Caco-2 (cell line): Measurements from ENCODE around the gene TBCK. TPM values are rescaled to one million over a fixed set of nuclear protein-coding genes. Genes with fewer than 3 reads are reported as not detected.

ENCODE experiments used
- BruUV-seq: library from RNA; stranded (reverse); fragments of 400-500 nt; replicated peaks from 2 replicates; lab custom pipeline; 2021; lab: Mats Ljungman, UMichigan
- CTCF ChIA-PET: fragments of 300-600 bp; sonication (Branson Sonifier 250); formaldehyde crosslinking; loops from one replicate; lab custom pipeline; 2022; ENCODE audit warnings: antibody characterized with exemption; lab: Charles Lee
- POLR2A ChIA-PET: fragments of 300-600 bp; sonication (Branson Sonifier 250); formaldehyde crosslinking; loops from one replicate; lab custom pipeline; 2022; ENCODE audit warnings: antibody characterized with exemption; lab: Charles Lee
- DNase-seq, 2 experiments: peaks; one replicate each; pipeline versions ENCODE4 v3.0.0 to v3.0.0-alpha.2; 2020 to 2022
- H3K27me3 ChIP-seq: replicated peaks from 2 replicates; pipeline ENCODE4 v1.6.0; 2011; ENCODE audit warnings: low read length; ENCODE audit not compliant: control insufficient read depth, insufficient read depth
- H3K36me3 ChIP-seq: 2 replicates; pipeline ENCODE4 v1.5.1; 2011; ENCODE audit warnings: low read length; ENCODE audit not compliant: control insufficient read depth, insufficient read depth
- H3K4me1 ChIP-seq: fragments of 250-450 bp; sonication (Bioruptor Pico); 2 replicates; pipeline ENCODE4 v1.5.1; 2020; ENCODE audit warnings: mild to moderate bottlenecking
- H3K4me3 ChIP-seq: 2 replicates; pipeline ENCODE4 v1.5.1; 2011; ENCODE audit warnings: low read depth, mild to moderate bottlenecking, control low read depth, low read length
- H3K9me3 ChIP-seq: fragments of 250-450 bp; sonication (Bioruptor Pico); 2 replicates; pipeline ENCODE4 v1.5.1; 2020; ENCODE audit warnings: mild to moderate bottlenecking, moderate library complexity
- H3K27ac Mint-ChIP-seq: one replicate; pipeline ENCODE4 v1.8.0; 2022; ENCODE audit warnings: mixed read lengths; ENCODE audit not compliant: unreplicated experiment
- H3K27me3 Mint-ChIP-seq: one replicate; pipeline ENCODE4 v1.8.0; 2022; ENCODE audit warnings: mixed read lengths; ENCODE audit not compliant: insufficient read depth, unreplicated experiment
- H3K36me3 Mint-ChIP-seq: one replicate; pipeline ENCODE4 v1.8.0; 2022; ENCODE audit warnings: mild to moderate bottlenecking, mixed read lengths; ENCODE audit not compliant: insufficient read depth, unreplicated experiment
- H3K4me1 Mint-ChIP-seq: one replicate; pipeline ENCODE4 v1.8.0; 2022; ENCODE audit warnings: low read depth, mixed read lengths; ENCODE audit not compliant: unreplicated experiment
- H3K4me3 Mint-ChIP-seq: one replicate; pipeline ENCODE4 v1.8.0; 2022; ENCODE audit warnings: mild to moderate bottlenecking, moderate library complexity, mixed read lengths; ENCODE audit not compliant: unreplicated experiment
- H3K9me3 Mint-ChIP-seq: one replicate; pipeline ENCODE4 v1.8.0; 2022; ENCODE audit warnings: mixed read lengths; ENCODE audit not compliant: unreplicated experiment
- CTCF ChIP-seq, 2 experiments: fragments of 200-600 bp in 1 of 2; IDR thresholded peaks; 1 replicate in 1 of 2; 2 replicates in 1 of 2; pipeline versions ENCODE4 v1.5.1 to v1.8.0; 2011 to 2022; ENCODE audit warnings: antibody characterized with exemption in 1 of 2, control low read depth in 1 of 2, inconsistent platforms in 1 of 2, low read depth in 1 of 2, low read length in 1 of 2, mild to moderate bottlenecking in 1 of 2, moderate library complexity in 1 of 2; ENCODE audit not compliant: insufficient read depth in 1 of 2, severe bottlenecking in 1 of 2, unreplicated experiment in 1 of 2
- intact Hi-C: fragments of 100-400 bp; cut with micrococcal nuclease; formaldehyde crosslinking; loops from one replicate; pipeline ENCODE4 v1.10.0; 2022; ENCODE audit not compliant: unreplicated experiment
- total RNA-seq: library from RNA; stranded (reverse); gene quantifications from 2 replicates; pipeline ENCODE4 v1.2.3, GENCODE V29; 2022

Gene TBCK
- total RNA-seq, 1 experiment from 2014 or later, result 51.1 TPM

GRCh38 chr4:106058921-106059320 is 257.1 kb downstream of the TBCK start:
- BruUV-seq, result no TSS peak
- H3K36me3 Mint-ChIP-seq, result no peaks in the 10 kb centered on the region
- ChIA-PET CTCF (no interaction called here), POLR2A (no interaction called here)
- Histone ChIP-seq H3K36me3 (no peaks in the 10 kb centered on the region), H3K27me3 (no peaks in the 10 kb centered on the region), H3K9me3 (peaks cover 3% of the 10 kb centered on the region; the same call in 1 of the 2 replicates), H3K4me3 (no peak overlapping the region), H3K4me1 (peaks cover 19% of the 10 kb centered on the region; the same call in 1 of the 2 replicates)
- H3K27ac Mint-ChIP-seq, result no peak overlapping the region
- TF ChIP-seq CTCF (IDR thresholded peaks at IDR 0.05; ENCODE audit: insufficient read depth in 1 of 2, low read depth in 1 of 2, low read length in 1 of 2, severe bottlenecking in 1 of 2, unreplicated experiment in 1 of 2), result no peak
- peaks cover 7% of the 10 kb centered on the region for H3K4me1 Mint-ChIP-seq
- intact Hi-C loops, result loop anchor here (10.0 kb wide), 1 partner anchor 164 kb away; the partner anchor contains the start of gene NPNT
- no peaks in the 10 kb centered on the region for H3K9me3 Mint-ChIP-seq
- H3K4me3 Mint-ChIP-seq, result no peak overlapping the region
- H3K27me3 Mint-ChIP-seq, result no peaks in the 10 kb centered on the region
- no peak for DNase-seq

GRCh38 chr4:106056914-106057313 is 259.1 kb downstream of the TBCK start:
- ChIA-PET CTCF (no interaction called here), POLR2A (no interaction called here)
- Histone ChIP-seq H3K27me3 (no peaks in the 10 kb centered on the region), H3K36me3 (no peaks in the 10 kb centered on the region), H3K4me1 (peaks cover 15% of the 10 kb centered on the region), H3K9me3 (peaks cover 3% of the 10 kb centered on the region; the same call in 1 of the 2 replicates), H3K4me3 (no peak overlapping the region)
- intact Hi-C loops, result loop anchor here (10.0 kb wide), 1 partner anchor 162 kb away; the partner anchor contains the start of gene NPNT
- no peaks in the 10 kb centered on the region for H3K27me3 Mint-ChIP-seq
- H3K27ac Mint-ChIP-seq, result no peak overlapping the region
- H3K4me1 Mint-ChIP-seq, result no peaks in the 10 kb centered on the region
- no peak overlapping the region for H3K4me3 Mint-ChIP-seq
- H3K9me3 Mint-ChIP-seq, result no peaks in the 10 kb centered on the region
- TF ChIP-seq CTCF (IDR thresholded peaks at IDR 0.05; ENCODE audit: insufficient read depth in 1 of 2, low read depth in 1 of 2, low read length in 1 of 2, severe bottlenecking in 1 of 2, unreplicated experiment in 1 of 2), result no peak
- BruUV-seq, result no TSS peak
- DNase-seq, result no peak
- H3K36me3 Mint-ChIP-seq, result no peaks in the 10 kb centered on the region

GRCh38 chr4:106051514-106051913 is 264.5 kb downstream of the TBCK start:
- H3K9me3 Mint-ChIP-seq, result no peaks in the 10 kb centered on the region
- peaks cover 7% of the 10 kb centered on the region for H3K36me3 Mint-ChIP-seq
- CTCF ChIA-PET, result no interaction called here
- Histone ChIP-seq H3K4me1 (peaks cover 15% of the 10 kb centered on the region), H3K27me3 (no peaks in the 10 kb centered on the region), H3K4me3 (no peak overlapping the region), H3K9me3 (peaks cover 3% of the 10 kb centered on the region; the same call in 1 of the 2 replicates), H3K36me3 (no peaks in the 10 kb centered on the region; the same call in 1 of the 2 replicates)
- DNase-seq, result no peak
- BruUV-seq, result no TSS peak
- POLR2A ChIA-PET, result no interaction called here
- H3K27me3 Mint-ChIP-seq, result no peaks in the 10 kb centered on the region
- H3K4me3 Mint-ChIP-seq, result no peak overlapping the region
- TF ChIP-seq CTCF (IDR thresholded peaks at IDR 0.05; ENCODE audit: insufficient read depth in 1 of 2, low read depth in 1 of 2, low read length in 1 of 2, severe bottlenecking in 1 of 2, unreplicated experiment in 1 of 2), result no peak
- H3K27ac Mint-ChIP-seq, result no peak overlapping the region
- intact Hi-C loops, result loop anchor here (10.0 kb wide), 1 partner anchor 157 kb away; the partner anchor contains the start of gene NPNT
- no peaks in the 10 kb centered on the region for H3K4me1 Mint-ChIP-seq
